WTC11 (cell line): ENCODE results near the gene PPIB. TPM values are rescaled to one million over a fixed set of nuclear protein-coding genes. Genes with fewer than 3 reads are reported as not detected.

ENCODE experiments used
- ATAC-seq: fragments of 200-7000 bp; cut with Tn5 transposase; 2 replicates; pipeline ENCODE4 v1.10.0; 2021; ENCODE audit warnings: mild to moderate bottlenecking, moderate library complexity
- CTCF ChIA-PET: fragments of 300-600 bp; sonication (Branson Sonifier 250); formaldehyde crosslinking; loops from one replicate; lab custom pipeline; 2021; ENCODE audit warnings: antibody characterized with exemption; lab: Charles Lee
- POLR2A ChIA-PET: fragments of 350-600 bp; sonication (Branson Sonifier 250); formaldehyde crosslinking; loops from one replicate; lab custom pipeline; 2021; ENCODE audit warnings: antibody characterized with exemption; lab: Charles Lee
- DNase-seq: peaks from one replicate; pipeline ENCODE4 v3.0.0; 2021; ENCODE audit warnings: low spot score
- H3K27ac Mint-ChIP-seq: 2 replicates; pipeline ENCODE4 v1.8.0; 2021; ENCODE audit warnings: mixed read lengths
- H3K27me3 Mint-ChIP-seq: 2 replicates; pipeline ENCODE4 v1.8.0; 2021; ENCODE audit warnings: low read depth, mild to moderate bottlenecking, moderate library complexity, mixed read lengths
- H3K36me3 Mint-ChIP-seq: 2 replicates; pipeline ENCODE4 v1.8.0; 2021; ENCODE audit warnings: mixed read lengths
- H3K4me1 Mint-ChIP-seq: 2 replicates; pipeline ENCODE4 v1.8.0; 2022; ENCODE audit warnings: mixed read lengths
- H3K4me3 Mint-ChIP-seq: 2 replicates; pipeline ENCODE4 v1.8.0; 2021; ENCODE audit warnings: mild to moderate bottlenecking, moderate library complexity, mixed read lengths
- H3K9me3 Mint-ChIP-seq: 2 replicates; pipeline ENCODE4 v1.8.0; 2021; ENCODE audit warnings: mixed read lengths
- AR ChIP-seq: fragments of 250-450 bp; sonication (Bioruptor Pico); IDR thresholded peaks from 2 replicates; pipeline ENCODE4 v1.9.0; 2021; ENCODE audit warnings: mild to moderate bottlenecking
- ATF1 ChIP-seq: sonication (generic); formaldehyde crosslinking; IDR thresholded peaks from 2 replicates; pipeline ENCODE4 v1.8.1; 2023; ENCODE audit warnings: mild to moderate bottlenecking, moderate library complexity, missing genetic modification reagents
- ATF3 ChIP-seq: sonication (generic); formaldehyde crosslinking; conservative IDR thresholded peaks from 2 replicates; pipeline ENCODE4 v1.8.1; 2022; ENCODE audit warnings: mild to moderate bottlenecking, missing genetic modification reagents
- CREB1 ChIP-seq: sonication (generic); formaldehyde crosslinking; IDR thresholded peaks from 2 replicates; pipeline ENCODE4 v1.8.0; 2023; ENCODE audit warnings: mild to moderate bottlenecking, missing genetic modification reagents
- CTCF ChIP-seq: fragments of 200-600 bp; IDR thresholded peaks from 2 replicates; pipeline ENCODE4 v1.8.0; 2022; ENCODE audit warnings: antibody characterized with exemption
- E2F1 ChIP-seq: sonication (generic); formaldehyde crosslinking; IDR thresholded peaks from 2 replicates; pipeline ENCODE4 v1.8.0; 2022; ENCODE audit warnings: mild to moderate bottlenecking, missing genetic modification reagents
- ERG ChIP-seq: fragments of 250-450 bp; sonication (Bioruptor Pico); IDR thresholded peaks from 2 replicates; pipeline ENCODE4 v1.8.0; 2021; ENCODE audit warnings: mild to moderate bottlenecking
- FOXK1 ChIP-seq: sonication (generic); formaldehyde crosslinking; IDR thresholded peaks from 2 replicates; pipeline ENCODE4 v1.8.0; 2022; ENCODE audit warnings: mild to moderate bottlenecking, moderate library complexity, missing genetic modification reagents
- JAZF1 ChIP-seq: fragments of 250-450 bp; sonication (Bioruptor Pico); IDR thresholded peaks from 2 replicates; pipeline ENCODE4 v1.9.0; 2021; ENCODE audit warnings: moderate library complexity, mild to moderate bottlenecking, inconsistent platforms
- MLX ChIP-seq: sonication (generic); formaldehyde crosslinking; IDR thresholded peaks from 2 replicates; pipeline ENCODE4 v1.8.1; 2023; ENCODE audit warnings: mild to moderate bottlenecking, missing genetic modification reagents, moderate library complexity
- MYBL2 ChIP-seq: sonication (generic); formaldehyde crosslinking; IDR thresholded peaks from 2 replicates; pipeline ENCODE4 v1.8.1; 2023; ENCODE audit warnings: mild to moderate bottlenecking, moderate library complexity, missing genetic modification reagents
- PRDM15 ChIP-seq: sonication (generic); formaldehyde crosslinking; IDR thresholded peaks from 2 replicates; pipeline ENCODE4 v1.8.0; 2022; ENCODE audit warnings: missing genetic modification reagents
- SOX15 ChIP-seq: fragments of 250-450 bp; sonication (Bioruptor Pico); IDR thresholded peaks from 2 replicates; pipeline ENCODE4 v1.9.0; 2021; ENCODE audit warnings: mild to moderate bottlenecking
- ZBTB43 ChIP-seq: sonication (generic); formaldehyde crosslinking; IDR thresholded peaks from 2 replicates; pipeline ENCODE4 v1.8.1; 2023; ENCODE audit warnings: mild to moderate bottlenecking, missing genetic modification reagents
- ZNF232 ChIP-seq: sonication (generic); formaldehyde crosslinking; IDR thresholded peaks from 2 replicates; pipeline ENCODE4 v1.8.0; 2022; ENCODE audit warnings: mild to moderate bottlenecking, missing genetic modification reagents
- ZNF263 ChIP-seq: sonication (generic); formaldehyde crosslinking; IDR thresholded peaks from 2 replicates; pipeline ENCODE4 v1.8.1; 2022; ENCODE audit warnings: low read depth, mild to moderate bottlenecking, moderate library complexity, missing genetic modification reagents
- ZNF317 ChIP-seq: sonication (generic); formaldehyde crosslinking; IDR thresholded peaks from 2 replicates; pipeline ENCODE4 v1.8.1; 2023; ENCODE audit warnings: low read depth, mild to moderate bottlenecking, moderate library complexity, missing genetic modification reagents, borderline replicate concordance
- total RNA-seq: library from RNA; stranded (reverse); gene quantifications from 3 replicates; pipeline ENCODE4 v1.2.3, GENCODE V29; 2021

PPIB gene
- total RNA-seq, 1 experiment from 2014 or later: 485 TPM

- TF ChIP-seq PRDM15 (CRISPR knock-in tag) (no peak), ZBTB43 (CRISPR knock-in tag) (no peak), ZNF263 (CRISPR knock-in tag) (no peak), CTCF (no peak), E2F1 (CRISPR knock-in tag) (no peak), MYBL2 (CRISPR knock-in tag) (no peak), CREB1 (no peak), ZNF317 (no peak), ERG (CRISPR knock-in tag) (no peak), JAZF1 (no peak), ZNF232 (0 out of 2 replicates have a peak, but pooled peaks have one; percentile 26), ATF1 (CRISPR knock-in tag) (no peak), FOXK1 (CRISPR knock-in tag) (no peak), ATF3 (CRISPR knock-in tag) (no peak), MLX (CRISPR knock-in tag) (0 out of 2 replicates have a peak, but pooled peaks have one; percentile 15), SOX15 (no peak), AR (CRISPR knock-in tag) (no peak)
- Mint-ChIP-seq H3K9me3 (no peaks in the 10 kb centered on the region), H3K27me3 (no peaks in the 10 kb centered on the region), H3K4me1 (peaks cover 33% of the 10 kb centered on the region), H3K4me3 (peak overlapping the region; percentile 84), H3K27ac (peak overlapping the region; percentile 92), H3K36me3 (peaks cover 33% of the 10 kb centered on the region)
- DNase-seq (no peak), ATAC-seq (peak; percentile 6)
- CTCF ChIA-PET: interaction anchor here (0.6 to 3.8 kb wide), 9 partner anchors 9 to 1042 kb away, joined by 3 to 45 read pairs (median 4); partner anchors contain the start of gene TRIP4
- POLR2A ChIA-PET: interaction anchor here (1.2 to 2.9 kb wide), 2 partner anchors 8 to 9 kb away, joined by 3 to 9 read pairs; no protein-coding TSS in a partner anchor
These were observed 349 bp downstream of the PPIB start for GRCh38 chr15:64162478-64162868.
